HG03108 (cell line): ENCODE data around the gene WDR91.

ENCODE experiments used
- ATAC-seq: cut with Tn5 transposase; IDR thresholded peaks from one replicate; pipeline ENCODE4 v1.9.1; 2021; ENCODE audit warnings: moderate library complexity; ENCODE audit not compliant: unreplicated experiment

WDR91 gene

GRCh38 chr7:135200821-135201331, 10.4 kb downstream of the WDR91 start:
- ATAC-seq, result no peak

GRCh38 chr7:135199439-135199838, 11.9 kb downstream of the WDR91 start:
- no peak for ATAC-seq

DNA sequence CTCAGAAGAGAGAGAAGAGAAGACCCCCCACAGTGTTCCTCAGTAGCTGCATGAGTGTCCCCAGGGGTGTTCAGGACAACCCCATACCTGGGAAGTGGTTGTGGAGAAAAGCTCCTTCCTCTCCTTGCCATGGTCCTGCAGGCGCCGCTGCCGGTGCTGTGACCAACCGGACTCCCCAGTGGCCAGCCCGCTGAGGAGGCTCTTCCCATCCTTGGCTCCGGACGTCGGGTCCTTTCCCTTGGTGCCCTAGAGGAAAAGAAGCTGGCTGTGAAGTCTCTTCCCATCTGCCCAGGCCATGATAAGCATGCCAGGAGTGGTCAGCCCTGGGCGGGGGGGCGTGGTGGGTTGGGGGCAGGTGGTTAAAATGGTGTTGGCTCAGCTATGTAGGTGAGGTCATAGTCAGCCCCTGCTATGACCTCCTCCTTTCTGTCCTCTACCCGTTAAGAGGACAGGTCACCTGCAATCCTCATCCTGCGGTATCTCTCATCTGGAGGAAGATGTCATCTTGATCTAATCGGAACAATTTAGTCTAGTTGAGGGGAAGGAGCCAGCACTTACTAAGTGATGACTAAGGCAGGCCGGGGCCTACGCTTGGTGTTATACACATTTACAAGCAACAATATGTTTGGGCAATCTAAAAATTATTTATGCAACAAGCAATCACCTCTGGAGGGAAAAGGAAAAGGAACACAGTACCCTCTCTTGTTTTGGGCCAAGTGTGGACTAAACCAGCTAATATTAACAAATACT, 13.2 kb downstream of the WDR91 start:
- ATAC-seq, result no peak

GRCh38 chr7:135197343-135197742, 14.0 kb downstream of the WDR91 start:
- no peak for ATAC-seq

DNA sequence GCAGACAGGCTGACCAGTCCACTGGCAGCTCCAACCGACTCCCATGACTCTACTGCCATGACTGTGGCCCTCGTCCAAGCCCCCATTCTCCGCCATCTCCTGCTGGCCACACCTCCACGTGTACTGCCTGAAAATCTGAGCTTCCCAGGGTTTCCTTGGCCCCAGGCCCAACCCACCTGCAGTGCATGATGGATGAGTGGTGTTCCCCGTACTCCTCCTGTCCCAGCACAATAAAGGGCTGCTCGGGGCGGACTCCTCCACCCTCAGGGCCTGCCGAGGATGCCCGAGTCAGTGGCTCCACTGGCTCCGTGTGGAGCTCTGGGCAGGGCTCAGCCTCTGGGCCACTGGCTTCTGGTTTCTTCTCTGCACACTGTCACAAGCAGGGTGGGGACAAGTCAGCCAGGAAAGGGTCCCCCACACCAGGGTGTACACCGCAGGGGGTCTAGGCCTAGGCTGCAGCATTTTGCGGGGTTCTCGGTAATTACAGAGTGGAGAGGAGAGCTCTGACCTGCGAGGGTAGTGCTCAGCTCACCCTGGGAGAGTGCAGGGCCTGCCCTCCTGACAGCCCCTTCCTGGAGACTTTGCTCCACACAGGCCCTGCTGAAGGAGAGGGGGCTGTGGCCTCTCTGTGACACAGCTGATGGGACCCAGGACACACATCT, 15.2 kb downstream of the WDR91 start:
- no peak for ATAC-seq

GRCh38 chr7:135195156-135195555, 16.2 kb downstream of the WDR91 start:
- ATAC-seq, result no peak

GRCh38 chr7:135194494-135195095, 16.7 kb downstream of the WDR91 start:
- no peak for ATAC-seq

DNA sequence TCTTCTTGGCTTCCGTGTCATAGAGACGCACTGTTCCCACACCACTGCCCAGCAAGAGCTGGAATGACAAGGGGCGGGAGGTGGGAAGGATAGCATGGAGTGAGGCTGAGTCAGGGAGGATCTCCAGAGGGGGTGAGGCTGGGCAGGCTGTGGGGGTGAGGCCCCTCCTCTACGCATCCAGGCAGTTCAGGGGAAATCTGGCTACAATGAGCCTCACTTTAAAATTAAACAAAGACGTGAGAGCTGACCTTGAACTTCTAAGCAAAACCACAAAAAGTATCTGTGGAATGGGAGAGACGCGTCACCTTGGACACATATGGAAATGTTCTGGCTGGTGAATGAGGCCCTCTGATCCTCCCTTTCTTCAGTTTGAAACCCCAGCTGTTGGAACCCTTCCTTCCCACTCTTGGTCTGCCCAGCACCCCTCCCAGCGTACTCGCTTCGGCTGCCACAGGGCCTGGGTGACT, 17.7 kb downstream of the WDR91 start:
- no peak for ATAC-seq

- ATAC-seq, result no peak
Measured at GRCh38 chr7:135192914-135193536, 18.3 kb downstream of the WDR91 start.

DNA sequence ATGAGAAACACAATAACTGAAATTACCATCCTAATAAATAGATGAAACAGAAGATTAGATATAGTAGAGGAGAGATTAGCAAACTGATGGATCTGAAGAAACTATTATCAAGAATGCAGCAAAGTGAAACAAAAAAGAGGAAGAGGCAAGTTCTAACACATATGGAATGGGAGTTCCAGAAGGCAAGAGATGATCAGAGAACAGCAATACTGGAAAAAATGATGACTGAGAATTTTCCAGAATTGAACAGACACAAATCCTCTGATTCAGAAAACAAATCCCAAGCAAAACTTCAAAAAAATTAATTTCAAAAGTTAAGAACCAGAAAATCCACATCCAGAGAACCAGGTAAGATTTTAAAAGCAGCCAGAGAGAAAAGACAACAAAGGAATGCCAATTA, 20.6 kb downstream of the WDR91 start:
- ATAC-seq, result no peak

GRCh38 chr7:135189961-135190360, 21.4 kb downstream of the WDR91 start:
- ATAC-seq, result no peak

- no peak for ATAC-seq
Measured at GRCh38 chr7:135189221-135189662, 22.1 kb downstream of the WDR91 start.

- ATAC-seq, result peak; percentile 38
Measured at GRCh38 chr7:135188298-135188984, 22.9 kb downstream of the WDR91 start.

DNA sequence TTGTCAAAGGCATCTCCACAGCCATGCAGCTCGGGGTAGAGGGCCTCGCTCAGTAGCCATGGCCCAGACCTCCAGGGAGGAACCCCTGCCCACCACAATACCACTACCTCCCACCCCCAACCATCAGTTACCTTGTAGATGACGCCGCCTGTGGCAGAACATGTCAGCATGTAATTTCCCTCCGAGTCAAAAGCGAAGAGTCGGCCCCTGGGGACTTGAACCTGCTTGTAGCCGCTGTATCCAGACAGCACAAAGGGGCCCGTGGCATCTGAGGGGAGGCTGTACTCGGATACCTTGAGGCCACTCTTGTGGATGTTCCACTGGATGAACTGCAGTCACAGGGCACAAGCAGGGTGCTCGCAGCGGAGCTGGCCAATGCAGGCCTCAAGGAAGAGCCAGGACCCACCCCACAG, 24.5 kb downstream of the WDR91 start:
- ATAC-seq, result peak; percentile 55

- ATAC-seq, result peak; percentile 20
Measured at GRCh38 chr7:135186261-135186540, 25.1 kb downstream of the WDR91 start.

DNA sequence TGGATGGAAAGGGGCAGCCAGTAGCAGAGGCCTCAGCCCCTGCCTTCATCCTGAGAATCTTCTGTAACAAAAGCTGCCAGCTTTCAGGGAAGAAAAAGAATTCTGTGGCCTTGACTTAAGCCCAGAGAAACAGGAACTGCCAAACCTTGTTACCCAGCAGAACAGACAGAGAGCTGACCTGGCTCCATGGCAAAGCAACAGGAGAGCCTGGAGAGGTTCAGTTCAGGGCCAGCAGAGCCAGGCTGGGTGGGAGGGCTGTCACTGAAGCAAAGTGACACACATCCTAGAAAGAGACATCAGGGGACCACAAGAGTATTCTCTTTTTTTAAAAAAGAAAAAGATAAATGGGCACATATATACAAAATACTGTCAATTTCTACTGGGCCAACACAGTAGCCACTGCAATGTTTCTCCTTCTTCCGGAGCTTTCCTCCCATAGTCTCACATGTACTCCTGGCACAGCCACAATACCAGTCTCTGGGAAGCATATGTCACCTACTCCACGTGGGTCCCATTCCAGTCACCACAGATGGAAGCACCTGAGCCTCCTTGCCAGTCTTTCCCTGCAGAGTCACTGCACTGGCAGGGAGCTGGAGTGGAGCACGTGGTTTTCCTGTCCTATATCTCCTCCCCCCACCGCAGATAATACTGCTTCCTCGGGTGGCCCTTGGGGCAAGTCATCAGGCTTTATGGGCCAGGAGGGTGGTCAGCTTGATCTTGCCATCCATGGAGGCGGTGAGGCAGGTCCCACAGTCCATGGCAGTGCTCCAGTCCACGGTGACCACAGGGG, 25.7 kb downstream of the WDR91 start:
- no peak for ATAC-seq

DNA sequence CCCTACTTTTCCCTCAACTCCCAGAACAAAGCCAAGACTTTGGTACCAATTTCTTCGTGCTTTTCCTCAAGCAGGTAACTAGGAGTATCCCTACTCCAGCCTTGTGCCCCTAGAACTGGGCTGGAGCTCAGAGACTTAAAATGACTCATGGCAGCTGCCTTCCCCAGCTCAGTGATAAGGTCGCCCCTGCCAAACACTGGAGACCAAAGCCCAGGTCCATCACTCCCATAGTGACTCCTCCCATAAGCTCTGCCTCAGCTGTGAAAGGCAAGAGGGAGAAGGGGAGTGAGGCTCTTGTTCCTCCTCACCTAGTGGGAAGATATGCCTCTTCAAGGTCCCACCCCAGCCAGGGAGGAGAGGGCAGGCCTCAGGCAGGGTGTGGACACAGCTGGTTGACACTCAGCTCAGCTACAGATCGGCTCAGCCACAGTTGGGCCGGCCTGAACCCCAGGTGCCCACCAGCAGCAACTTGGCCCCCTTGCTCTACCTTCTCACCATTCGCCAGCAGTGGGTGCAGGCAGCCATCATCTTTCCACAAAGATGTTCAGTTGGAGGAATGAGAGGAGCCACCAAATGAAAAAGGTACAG, 27.0 kb downstream of the WDR91 start:
- ATAC-seq, result no peak

DNA sequence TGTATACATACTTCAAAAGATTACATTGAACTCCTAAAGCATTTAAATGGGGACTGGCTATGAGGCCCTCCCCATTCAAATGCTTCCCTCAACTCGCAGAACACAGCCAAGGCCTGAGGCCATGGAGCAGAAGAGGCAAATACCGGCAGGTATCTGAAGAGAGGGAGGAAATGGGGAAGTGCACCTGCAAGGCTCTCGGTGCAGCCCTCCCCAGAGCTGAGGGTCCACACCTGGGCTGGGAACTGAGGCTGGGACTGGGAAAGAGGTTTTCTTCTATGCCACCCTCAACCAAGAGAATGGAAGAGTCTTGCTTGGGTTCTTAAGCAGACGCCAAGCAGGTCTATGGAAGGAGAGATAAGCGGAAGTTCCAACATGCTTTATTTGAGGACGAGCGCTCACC, 27.8 kb downstream of the WDR91 start:
- ATAC-seq, result no peak

DNA sequence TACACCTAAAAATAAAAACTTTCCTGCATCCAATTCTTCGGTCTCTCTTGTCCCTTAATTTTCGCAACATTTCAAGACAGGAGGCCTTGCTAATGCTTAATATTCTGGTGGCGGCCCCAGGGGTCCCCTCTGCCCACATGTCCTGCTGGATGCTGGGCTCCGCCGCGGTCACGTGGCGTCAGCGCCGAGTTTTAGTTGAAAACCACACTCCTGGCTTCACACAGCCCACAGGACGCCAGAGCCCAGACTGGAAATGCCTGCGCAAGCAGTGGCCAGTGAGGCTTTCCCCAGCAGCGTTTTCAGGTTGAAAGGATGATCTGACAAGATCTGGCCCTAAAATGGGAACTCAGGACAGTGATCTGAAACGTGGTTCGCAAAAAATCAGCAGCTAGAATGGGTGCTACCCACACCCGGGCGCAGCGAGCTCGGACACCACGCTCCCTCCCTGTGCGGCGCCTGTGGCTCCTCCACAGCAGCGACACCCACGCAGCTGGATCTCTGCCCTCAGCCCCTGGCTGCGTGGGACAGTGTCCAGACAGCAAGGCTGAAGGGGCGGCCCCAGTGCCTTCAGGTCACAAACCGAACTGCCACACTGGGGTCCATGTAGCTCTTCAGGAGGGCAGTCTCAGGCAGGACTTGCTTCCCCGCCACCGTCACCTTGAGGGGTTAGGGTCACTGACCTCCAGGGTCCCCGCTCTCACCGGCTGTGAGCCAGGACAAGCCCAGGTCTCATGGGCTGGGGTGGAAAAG, 29.2 kb downstream of the WDR91 start:
- ATAC-seq, result no peak
